Measurements from ENCODE around the gene KRTAP6-3. TPM values are rescaled to one million over a fixed set of nuclear protein-coding genes. Genes with fewer than 3 reads are reported as not detected.

Gene KRTAP6-3, protein sequence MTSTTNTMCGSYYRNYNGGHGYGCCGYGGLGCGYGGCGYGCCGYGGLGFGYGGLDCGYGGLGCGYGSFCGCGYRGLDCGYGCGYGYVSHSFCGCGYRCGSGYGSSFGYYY
- not detected for total RNA-seq

DNA sequence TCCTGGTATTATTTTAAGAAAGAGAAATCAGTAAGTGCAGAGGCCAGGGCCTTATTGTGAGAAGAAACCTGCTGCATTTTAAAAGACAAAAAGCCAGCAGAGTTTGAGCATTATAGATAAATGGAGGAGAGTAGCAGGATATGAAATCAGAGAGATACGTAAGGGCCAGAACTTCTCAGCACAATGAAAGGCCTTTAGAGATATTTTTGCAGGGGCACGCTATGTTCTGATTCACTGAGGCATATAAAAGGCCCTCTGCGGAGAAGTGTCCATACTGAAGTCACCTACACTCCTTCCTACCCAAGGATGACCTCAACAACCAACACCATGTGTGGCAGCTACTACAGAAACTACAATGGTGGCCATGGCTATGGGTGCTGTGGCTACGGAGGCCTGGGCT, at the start of gene KRTAP6-3:
Gene KRTAP6-3, plus strand, starts transcription at position 301 of the 400 bp plus-strand sequence. Its CDS starts 6 bp downstream, at position 307.
- no peaks in the 10 kb centered on the region for H3K9me3 Mint-ChIP-seq
- H3K36me3 Mint-ChIP-seq, result no peaks in the 10 kb centered on the region
- H3K4me1 Mint-ChIP-seq (ENCODE audit: low read depth), result no peaks in the 10 kb centered on the region
- POLR2A ChIA-PET, result no interaction called here
- H3K4me3 Mint-ChIP-seq, result no peak within 1 kb of the TSS
- CTCF ChIA-PET, result no interaction called here
- intact Hi-C loops (cut with micrococcal nuclease), result no loop called here
- DNase-seq, result no peak
- H3K27ac Mint-ChIP-seq, result no peak within 1 kb of the TSS
- no peaks in the 10 kb centered on the region for H3K27me3 Mint-ChIP-seq

DNA sequence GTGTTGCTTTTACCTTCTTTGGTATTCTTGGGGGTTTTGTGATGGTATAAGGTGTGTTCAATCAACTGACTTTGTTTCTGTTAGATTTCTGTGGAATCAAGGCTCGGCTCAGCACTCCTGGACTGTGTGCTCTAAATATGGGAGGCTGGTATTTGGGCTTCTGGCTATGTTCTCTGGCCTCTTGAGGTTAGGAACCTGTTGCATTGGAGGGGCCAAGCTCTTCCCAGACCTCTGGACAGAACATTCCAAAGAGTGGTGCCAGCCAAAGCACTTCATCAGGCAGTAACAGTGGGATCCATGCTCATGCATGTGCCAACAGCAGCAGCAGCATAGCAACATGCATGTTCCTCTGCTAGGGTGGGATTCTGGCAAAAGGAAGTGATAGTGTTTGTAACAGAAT, 39.5 kb upstream of the KRTAP6-3 start:
- no peak for DNase-seq
- no peaks in the 10 kb centered on the region for H3K36me3 Mint-ChIP-seq

DNA sequence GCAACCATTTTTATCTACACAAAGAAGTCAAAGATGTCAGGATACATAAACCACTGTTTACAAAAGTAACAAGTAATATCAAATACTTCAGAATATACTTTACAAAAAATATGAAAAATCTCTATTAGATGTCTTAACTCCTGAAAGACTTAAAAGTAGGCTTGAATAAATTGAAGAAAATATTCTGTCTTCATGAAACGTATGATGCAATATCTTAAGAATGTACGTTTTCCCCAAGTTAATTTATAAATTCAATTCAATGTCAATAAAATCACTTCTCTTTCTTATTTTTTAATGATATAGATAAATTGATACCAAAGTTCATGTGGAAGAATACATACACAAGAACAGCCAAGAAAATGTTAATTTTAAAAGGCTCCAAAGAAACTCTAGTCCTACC, 37.1 kb upstream of the KRTAP6-3 start:
- peaks cover 4% of the 10 kb centered on the region for H3K9me3 Mint-ChIP-seq
- H3K36me3 Mint-ChIP-seq, result no peaks in the 10 kb centered on the region
- CTCF ChIA-PET, result no interaction called here
- no peak overlapping the region for H3K4me3 Mint-ChIP-seq
- POLR2A ChIA-PET, result no interaction called here
- intact Hi-C loops (cut with micrococcal nuclease), result no loop called here
- DNase-seq, result no peak
- no peaks in the 10 kb centered on the region for H3K4me1 Mint-ChIP-seq (ENCODE audit: low read depth)
- H3K27me3 Mint-ChIP-seq, result no peaks in the 10 kb centered on the region
- no peak overlapping the region for H3K27ac Mint-ChIP-seq

More for the DNA sequence above, 39.5 kb upstream of the KRTAP6-3 start:
- ChIA-PET CTCF (interaction anchor here (0.6 kb wide), 1 partner anchor 12 kb away, joined by 3 read pairs; no protein-coding TSS in a partner anchor), POLR2A (no interaction called here)
- intact Hi-C loops (cut with micrococcal nuclease), result no loop called here
- H3K9me3 Mint-ChIP-seq, result peaks cover 4% of the 10 kb centered on the region
- no peaks in the 10 kb centered on the region for H3K27me3 Mint-ChIP-seq
- no peaks in the 10 kb centered on the region for H3K4me1 Mint-ChIP-seq (ENCODE audit: low read depth)
- H3K27ac Mint-ChIP-seq, result no peak overlapping the region
- H3K4me3 Mint-ChIP-seq, result no peak overlapping the region

DNA sequence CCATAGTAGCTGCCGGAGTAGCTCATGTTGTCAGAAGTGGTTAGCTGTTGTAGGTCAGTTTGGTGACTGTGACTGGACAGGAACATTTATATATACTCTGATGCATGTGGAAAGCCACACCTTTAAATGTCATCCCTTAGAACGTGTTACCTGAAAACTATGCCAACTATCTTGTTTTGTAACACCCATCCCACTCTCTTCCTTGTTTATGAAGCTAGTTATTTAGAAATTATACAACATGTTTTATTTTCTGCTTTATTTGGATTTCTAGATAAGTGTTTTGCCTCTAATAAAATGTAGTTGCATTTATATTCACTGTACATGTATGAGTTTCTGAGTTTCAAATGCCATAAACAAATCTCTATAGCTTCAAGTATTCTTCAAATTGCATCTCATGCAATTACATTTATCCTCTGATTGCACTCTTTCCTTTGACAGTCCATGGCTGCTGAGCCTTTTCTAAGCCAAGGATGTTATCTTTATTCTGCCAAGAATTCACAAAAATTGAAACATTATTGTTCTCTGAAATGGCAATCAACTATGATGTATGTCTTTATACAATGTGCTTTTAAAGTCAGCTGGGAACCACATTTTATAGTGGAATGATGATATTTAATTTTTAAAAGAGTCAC, 30.9 kb upstream of the KRTAP6-3 start, which contains the start of gene KRTAP19-7:
Gene KRTAP19-7, minus strand, starts transcription at position 51 of the 632 bp plus-strand sequence. Its CDS starts 25 bp downstream, at position 26.
- H3K4me1 Mint-ChIP-seq (ENCODE audit: low read depth), result no peaks in the 10 kb centered on the region
- CTCF ChIA-PET, result no interaction called here

DNA sequence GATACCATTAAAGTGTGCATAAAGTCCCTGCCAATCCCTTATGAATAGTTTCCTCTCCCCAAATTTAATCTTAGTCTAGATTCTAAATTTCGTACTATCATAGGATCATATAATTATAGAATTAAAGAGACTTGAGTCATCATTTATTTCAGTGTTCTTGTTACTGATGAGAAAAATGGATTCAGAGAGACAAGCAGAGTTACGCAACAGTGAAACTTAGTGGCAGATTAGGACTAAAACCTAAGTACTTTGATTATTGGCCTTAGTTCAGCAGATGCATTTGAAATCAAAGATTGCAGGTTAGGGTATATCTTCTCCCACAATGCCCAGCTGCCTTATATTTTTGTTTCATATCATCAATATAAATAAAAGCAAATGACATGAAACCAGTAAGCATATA, 30.3 kb upstream of the KRTAP6-3 start:
- CTCF ChIA-PET, result no interaction called here
- Mint-ChIP-seq H3K27ac (no peak overlapping the region), H3K27me3 (no peaks in the 10 kb centered on the region), H3K36me3 (no peaks in the 10 kb centered on the region), H3K4me3 (no peak overlapping the region), H3K4me1 (ENCODE audit: low read depth) (no peaks in the 10 kb centered on the region), H3K9me3 (no peaks in the 10 kb centered on the region)
- POLR2A ChIA-PET, result no interaction called here
- DNase-seq, result no peak
- intact Hi-C loops (cut with micrococcal nuclease), result no loop called here

More for the DNA sequence above, 30.9 kb upstream of the KRTAP6-3 start, which contains the start of gene KRTAP19-7:
- intact Hi-C loops (cut with micrococcal nuclease), result no loop called here
- no peak within 1 kb of the TSS for H3K4me3 Mint-ChIP-seq
- no peaks in the 10 kb centered on the region for H3K27me3 Mint-ChIP-seq
- no peak within 1 kb of the TSS for H3K27ac Mint-ChIP-seq
- no peak for DNase-seq
- POLR2A ChIA-PET, result no interaction called here
- H3K9me3 Mint-ChIP-seq, result no peaks in the 10 kb centered on the region
- no peaks in the 10 kb centered on the region for H3K36me3 Mint-ChIP-seq

DNA sequence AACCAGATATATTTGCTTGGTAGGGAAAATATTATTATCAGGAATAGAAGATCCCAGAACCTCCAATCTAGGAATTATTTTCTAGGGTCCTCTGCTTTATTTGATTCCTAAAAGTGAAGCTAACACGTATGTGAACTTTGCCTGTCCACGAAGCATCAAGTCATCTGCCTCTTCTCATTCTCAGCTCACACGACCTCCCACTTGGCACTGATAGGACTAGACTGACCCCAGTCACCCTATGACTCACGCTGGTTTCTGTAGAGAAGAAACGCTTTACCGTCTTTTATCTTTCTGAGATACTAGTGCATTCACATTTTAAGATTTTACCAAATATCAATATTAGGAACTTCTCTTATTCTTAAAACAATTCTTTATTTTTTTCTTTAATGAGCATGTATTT, 29.2 kb upstream of the KRTAP6-3 start:
- no peaks in the 10 kb centered on the region for H3K9me3 Mint-ChIP-seq

DNA sequence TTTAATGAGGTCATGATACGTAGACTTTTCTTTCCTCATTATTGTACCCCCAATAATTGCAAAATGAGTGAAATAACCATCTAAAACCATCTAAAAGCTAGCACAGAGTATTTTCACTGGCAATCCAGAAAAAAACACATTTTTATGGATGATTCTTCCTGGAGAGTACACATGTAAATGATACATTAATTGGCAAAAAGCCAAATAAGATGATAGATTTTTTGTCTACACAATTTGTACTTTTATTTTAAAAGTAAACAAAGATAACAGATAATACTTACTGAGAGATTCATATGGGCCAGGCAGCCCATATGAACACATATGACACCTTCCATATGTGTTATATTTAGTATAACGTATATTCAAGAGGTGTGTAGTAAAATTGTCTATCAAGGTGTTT, 28.6 kb upstream of the KRTAP6-3 start:
- intact Hi-C loops (cut with micrococcal nuclease), result no loop called here
- CTCF ChIA-PET, result no interaction called here
- POLR2A ChIA-PET, result no interaction called here
- no peak for DNase-seq
- Mint-ChIP-seq H3K4me3 (no peak overlapping the region), H3K36me3 (no peaks in the 10 kb centered on the region), H3K9me3 (no peaks in the 10 kb centered on the region), H3K27me3 (no peaks in the 10 kb centered on the region), H3K4me1 (ENCODE audit: low read depth) (no peaks in the 10 kb centered on the region), H3K27ac (no peak overlapping the region)

More for the DNA sequence above, 29.2 kb upstream of the KRTAP6-3 start:
- POLR2A ChIA-PET, result no interaction called here
- no peak overlapping the region for H3K4me3 Mint-ChIP-seq
- no peak overlapping the region for H3K27ac Mint-ChIP-seq
- intact Hi-C loops (cut with micrococcal nuclease), result no loop called here
- DNase-seq, result no peak
- CTCF ChIA-PET, result no interaction called here
- no peaks in the 10 kb centered on the region for H3K36me3 Mint-ChIP-seq
- H3K27me3 Mint-ChIP-seq, result no peaks in the 10 kb centered on the region
- no peaks in the 10 kb centered on the region for H3K4me1 Mint-ChIP-seq (ENCODE audit: low read depth)

DNA sequence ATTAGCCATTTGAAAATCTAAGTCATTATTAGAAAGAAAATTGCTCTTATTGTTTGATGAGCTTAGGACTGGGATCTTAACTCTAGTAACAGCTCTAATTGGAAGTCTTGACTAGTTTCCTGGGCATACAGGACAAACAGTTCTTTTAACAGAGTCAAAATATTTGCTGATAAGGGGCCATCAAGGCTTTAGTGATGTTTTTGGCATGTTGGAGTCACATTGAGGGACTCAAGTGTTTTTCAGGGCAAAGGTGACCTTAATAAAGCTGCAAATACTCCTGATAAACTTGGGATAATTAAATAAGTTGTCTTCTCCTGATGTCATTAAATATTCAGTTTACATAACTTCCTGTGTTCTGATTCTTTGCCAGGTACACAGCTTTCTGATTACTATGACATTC, 24.6 kb upstream of the KRTAP6-3 start:
- Mint-ChIP-seq H3K27me3 (no peaks in the 10 kb centered on the region), H3K4me3 (no peak overlapping the region), H3K4me1 (ENCODE audit: low read depth) (no peaks in the 10 kb centered on the region), H3K27ac (no peak overlapping the region), H3K36me3 (no peaks in the 10 kb centered on the region), H3K9me3 (no peaks in the 10 kb centered on the region)
- POLR2A ChIA-PET, result no interaction called here
- intact Hi-C loops (cut with micrococcal nuclease), result no loop called here
- CTCF ChIA-PET, result no interaction called here
- no peak for DNase-seq

DNA sequence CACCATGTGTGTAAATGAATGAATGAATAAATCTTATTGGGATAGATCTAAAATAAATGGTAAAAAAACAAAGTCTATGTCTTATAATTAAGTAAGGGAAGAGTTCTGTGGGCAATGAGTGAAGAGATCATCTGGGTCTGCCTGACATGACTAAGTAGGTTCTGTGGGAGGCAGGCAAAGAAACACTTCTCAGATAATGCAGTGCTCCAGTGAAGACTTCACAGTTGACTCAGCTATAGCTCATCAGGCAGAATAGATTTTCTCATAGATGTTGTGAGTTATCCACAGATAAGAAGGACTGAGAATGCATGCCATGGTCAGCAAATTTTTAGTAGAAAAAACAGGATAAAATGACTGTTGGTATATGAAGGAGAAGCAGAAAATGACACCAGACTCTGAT, 14.5 kb upstream of the KRTAP6-3 start:
- no peak for DNase-seq
- Mint-ChIP-seq H3K27ac (no peak overlapping the region), H3K27me3 (no peaks in the 10 kb centered on the region), H3K4me1 (ENCODE audit: low read depth) (no peaks in the 10 kb centered on the region), H3K4me3 (no peak overlapping the region), H3K36me3 (no peaks in the 10 kb centered on the region), H3K9me3 (no peaks in the 10 kb centered on the region)
- POLR2A ChIA-PET, result no interaction called here
- CTCF ChIA-PET, result no interaction called here
- intact Hi-C loops (cut with micrococcal nuclease), result no loop called here

DNA sequence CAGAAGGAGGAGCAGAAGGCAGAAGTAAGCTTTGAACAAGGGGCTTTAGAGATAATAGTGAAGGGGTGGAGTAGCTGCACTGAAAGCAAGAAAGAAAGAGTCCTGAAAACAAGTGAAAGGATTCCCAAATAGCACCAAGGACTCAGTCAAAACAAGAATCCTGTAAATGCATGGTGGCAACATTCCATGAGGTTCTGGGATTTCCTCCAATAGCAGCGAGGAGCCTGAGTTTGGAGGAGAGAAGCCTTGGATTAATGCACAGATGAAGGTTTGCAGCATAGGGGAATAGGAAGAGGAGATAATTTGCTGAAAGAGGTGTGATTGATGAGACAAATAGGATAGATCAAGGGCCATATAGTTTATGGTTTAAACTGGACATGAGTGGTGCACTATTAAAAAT, 12.9 kb upstream of the KRTAP6-3 start:
- no peak for DNase-seq
- POLR2A ChIA-PET, result no interaction called here
- Mint-ChIP-seq H3K4me1 (ENCODE audit: low read depth) (no peaks in the 10 kb centered on the region), H3K36me3 (no peaks in the 10 kb centered on the region), H3K4me3 (no peak overlapping the region), H3K27ac (no peak overlapping the region), H3K27me3 (no peaks in the 10 kb centered on the region), H3K9me3 (no peaks in the 10 kb centered on the region)
- CTCF ChIA-PET, result no interaction called here
- intact Hi-C loops (cut with micrococcal nuclease), result no loop called here

DNA sequence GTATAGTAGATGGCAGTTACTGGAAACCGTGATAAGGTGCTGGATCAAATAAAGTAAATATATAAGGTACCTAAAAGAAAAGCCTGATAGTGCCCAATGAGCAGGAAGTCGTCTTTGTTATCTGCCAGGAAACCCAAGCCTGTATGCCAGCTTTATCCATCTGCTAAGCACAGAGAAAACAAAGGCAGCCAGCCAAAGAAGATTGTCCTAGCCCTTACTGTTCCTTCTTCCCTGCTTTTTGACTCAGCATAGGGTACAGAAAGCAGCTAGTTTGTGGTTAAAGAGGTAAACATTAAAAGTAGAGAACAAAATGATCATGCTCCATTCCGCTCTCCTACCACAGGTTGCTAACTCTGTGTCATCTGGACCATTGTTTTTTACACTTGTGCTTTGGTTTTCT, 12.1 kb upstream of the KRTAP6-3 start:
- Mint-ChIP-seq H3K27ac (no peak overlapping the region), H3K4me3 (no peak overlapping the region), H3K4me1 (ENCODE audit: low read depth) (no peaks in the 10 kb centered on the region), H3K27me3 (no peaks in the 10 kb centered on the region), H3K9me3 (no peaks in the 10 kb centered on the region), H3K36me3 (no peaks in the 10 kb centered on the region)
- CTCF ChIA-PET, result no interaction called here
- no peak for DNase-seq
- POLR2A ChIA-PET, result no interaction called here
- intact Hi-C loops (cut with micrococcal nuclease), result no loop called here

DNA sequence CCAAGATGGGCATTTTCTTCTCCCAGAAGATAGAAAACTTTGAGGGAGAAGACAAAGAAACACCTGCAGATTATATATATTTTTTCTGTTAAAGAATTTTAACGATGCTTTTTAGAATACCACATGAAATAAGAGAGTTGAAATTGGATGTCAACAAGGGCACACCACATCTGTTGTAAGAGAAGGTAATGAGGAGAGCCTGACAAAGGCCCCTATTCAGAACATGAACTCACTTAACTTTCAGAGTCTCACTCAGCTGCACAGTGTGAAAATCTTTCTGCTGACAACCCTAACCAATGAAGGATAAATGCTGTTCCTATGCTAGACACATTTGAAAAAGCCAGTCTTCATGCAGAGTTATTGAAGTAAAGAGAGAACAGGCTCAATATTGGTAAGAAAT, 9.4 kb upstream of the KRTAP6-3 start:
- no peak overlapping the region for H3K4me3 Mint-ChIP-seq
- intact Hi-C loops (cut with micrococcal nuclease), result no loop called here
- no peaks in the 10 kb centered on the region for H3K36me3 Mint-ChIP-seq
- ChIA-PET CTCF (no interaction called here), POLR2A (no interaction called here)
- H3K9me3 Mint-ChIP-seq, result no peaks in the 10 kb centered on the region
- no peaks in the 10 kb centered on the region for H3K4me1 Mint-ChIP-seq (ENCODE audit: low read depth)
- H3K27me3 Mint-ChIP-seq, result no peaks in the 10 kb centered on the region
- H3K27ac Mint-ChIP-seq, result no peak overlapping the region
- no peak for DNase-seq

DNA sequence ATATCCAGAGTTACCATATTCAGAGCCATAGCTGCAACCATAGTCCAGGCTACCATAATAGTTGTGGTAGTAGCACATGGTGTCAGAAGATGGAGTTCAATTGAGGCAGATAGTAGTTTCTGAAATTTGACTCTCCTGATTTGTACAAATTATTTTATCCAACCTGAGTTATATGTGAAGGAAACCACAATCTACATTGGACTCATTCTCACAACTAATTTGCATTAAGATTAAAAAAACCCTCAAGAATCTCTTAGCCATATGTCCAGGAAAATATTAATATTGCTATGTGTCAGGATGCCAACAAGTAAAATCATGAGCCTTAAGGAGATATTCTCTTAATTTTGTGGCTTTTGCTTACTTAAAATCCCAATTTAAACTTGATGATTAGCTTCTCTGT, 1.9 kb upstream of the KRTAP6-3 start, which contains the start of gene KRTAP22-2:
Gene KRTAP22-2, minus strand, starts transcription at position 101 of the 400 bp plus-strand sequence.
- Mint-ChIP-seq H3K9me3 (no peaks in the 10 kb centered on the region), H3K36me3 (no peaks in the 10 kb centered on the region), H3K4me1 (ENCODE audit: low read depth) (no peaks in the 10 kb centered on the region), H3K27me3 (no peaks in the 10 kb centered on the region), H3K27ac (no peak within 1 kb of the TSS), H3K4me3 (no peak within 1 kb of the TSS)
- intact Hi-C loops (cut with micrococcal nuclease), result no loop called here
- DNase-seq, result no peak
- ChIA-PET POLR2A (no interaction called here), CTCF (no interaction called here)

Data from activated CD4-positive, alpha-beta memory T cell treated with anti-CD3 and anti-CD28 coated beads for 36 hours (primary cell).